GM18519 (cell line): ENCODE measurements around the gene SLC17A9.
"Not testable (repeated sequence)": the region's sequence is repeated elsewhere in the genome, so short reads cannot be mapped to it uniquely, and the experiment has no call there.

Experiments used
- ATAC-seq: cut with Tn5 transposase; IDR thresholded peaks from one replicate; pipeline ENCODE4 v1.9.1; 2021; ENCODE audit warnings: mild to moderate bottlenecking, moderate library complexity; ENCODE audit not compliant: unreplicated experiment, low FRiP score

SLC17A9 gene

DNA sequence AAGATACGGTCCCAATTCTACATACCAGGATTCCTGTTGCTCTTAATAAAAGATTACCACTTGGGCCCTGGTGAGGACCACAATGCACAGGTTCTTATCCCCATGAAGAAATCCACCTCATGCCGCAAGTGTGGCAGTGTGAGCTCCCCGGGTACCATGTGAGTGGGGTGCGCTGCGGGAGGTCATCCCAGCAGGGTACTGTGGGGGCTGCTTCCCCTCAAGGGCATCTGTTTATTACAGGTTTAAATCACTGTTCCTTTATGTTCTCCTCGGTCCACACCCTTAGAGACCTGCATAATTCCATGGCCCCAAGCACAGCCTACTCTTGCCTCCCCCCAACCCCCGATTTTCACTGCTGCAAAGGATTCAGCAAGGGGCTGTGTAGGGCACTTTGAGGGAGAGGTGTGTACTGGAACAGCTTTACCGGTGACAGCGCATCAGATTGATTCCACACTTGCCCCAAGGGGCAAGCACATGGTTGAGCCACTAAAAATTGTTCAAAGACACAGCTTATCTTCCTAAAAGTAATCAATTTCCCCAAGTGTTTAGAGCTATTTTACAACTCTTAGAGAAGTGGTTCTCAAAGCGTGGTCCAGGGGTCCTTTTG, 32.4 kb upstream of the SLC17A9 start:
- no peak for ATAC-seq

GRCh38 chr20:62921119-62921687, 31.3 kb upstream of the SLC17A9 start:
- ATAC-seq, result no peak

DNA sequence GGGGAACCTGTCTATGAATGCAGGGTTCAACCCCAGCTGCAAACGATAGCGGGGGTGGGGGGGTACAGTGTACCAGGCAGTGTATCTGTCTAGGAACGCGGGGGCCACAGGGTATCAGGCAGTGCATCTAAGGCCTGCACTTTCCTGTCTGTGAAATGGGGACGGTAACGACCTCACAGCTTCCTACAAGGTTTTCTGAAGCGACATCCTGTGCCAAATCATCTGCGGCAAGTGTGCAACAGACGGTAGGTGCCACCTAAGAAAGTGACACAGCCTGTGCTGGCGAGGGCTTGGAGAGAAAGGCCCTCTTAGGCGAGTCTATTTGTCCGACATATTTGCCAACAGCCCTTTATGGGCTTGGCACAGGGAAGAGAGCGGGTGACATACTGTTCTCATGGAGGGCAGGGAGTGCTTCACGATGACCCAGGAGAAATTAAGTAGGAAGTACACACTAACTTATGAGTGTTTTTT, 30.0 kb upstream of the SLC17A9 start:
- ATAC-seq, result no peak

DNA sequence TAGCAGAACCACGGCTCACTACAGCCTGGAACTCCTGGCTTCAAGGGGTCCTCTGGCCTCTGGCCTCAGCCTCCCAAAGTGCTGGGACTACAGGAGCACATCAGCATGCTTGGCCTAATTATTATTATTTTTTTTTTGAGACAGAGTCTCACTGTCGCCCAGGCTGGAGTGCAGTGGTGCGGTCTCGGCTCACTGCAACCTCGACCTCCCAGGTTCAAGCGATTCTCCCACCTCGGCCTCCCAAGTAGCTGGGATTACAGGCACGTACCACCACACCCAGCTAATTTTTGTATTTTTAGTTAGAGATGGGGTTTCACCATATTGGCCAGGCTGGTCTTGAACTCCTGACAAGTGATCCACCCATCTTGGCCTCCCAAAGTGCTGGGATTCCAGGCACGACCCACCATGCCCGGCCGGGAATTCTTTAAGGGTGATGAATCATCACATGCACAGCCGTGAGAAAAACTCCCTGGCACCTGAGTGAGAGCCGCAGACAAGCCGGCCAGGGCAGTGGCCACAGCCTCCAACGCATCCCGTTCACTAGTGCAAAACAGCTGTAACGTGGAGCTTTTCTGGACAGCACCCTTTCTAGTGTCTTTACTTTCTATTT, 29.3 kb upstream of the SLC17A9 start:
- ATAC-seq, result not testable (repeated sequence)

- ATAC-seq, result no peak
Measured at GRCh38 chr20:62923669-62924441, 28.7 kb upstream of the SLC17A9 start.

DNA sequence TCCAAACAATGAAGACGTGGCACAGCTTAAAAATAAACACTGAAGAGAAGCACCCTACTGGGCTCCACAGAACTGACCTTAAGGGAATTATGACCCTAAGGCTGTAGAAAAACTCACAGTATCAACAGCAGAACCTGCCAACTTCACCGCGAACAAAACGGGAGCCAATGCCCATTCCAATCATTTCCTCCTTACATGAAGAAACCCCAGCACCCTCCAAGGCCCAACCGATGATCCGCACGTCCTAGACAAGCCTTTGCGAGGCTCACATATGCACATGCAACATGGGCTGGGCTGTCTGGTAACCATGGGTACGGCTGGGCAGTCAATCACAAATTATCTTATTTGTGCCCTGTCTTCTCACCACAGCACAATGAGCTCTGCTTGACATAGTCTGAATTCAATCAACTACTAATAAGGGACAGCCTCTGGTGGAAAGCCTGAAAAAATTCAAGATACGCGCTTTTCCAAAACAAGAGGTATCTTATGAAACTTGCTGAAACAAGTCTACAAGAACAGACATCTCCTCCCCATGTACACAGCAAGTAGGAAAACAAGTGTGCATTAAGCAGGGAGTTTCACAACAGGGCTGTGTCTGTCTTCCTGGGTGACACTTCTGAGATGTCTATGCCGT, 27.9 kb upstream of the SLC17A9 start:
- no peak for ATAC-seq

GRCh38 chr20:62925076-62925419, 27.5 kb upstream of the SLC17A9 start:
- no peak for ATAC-seq

DNA sequence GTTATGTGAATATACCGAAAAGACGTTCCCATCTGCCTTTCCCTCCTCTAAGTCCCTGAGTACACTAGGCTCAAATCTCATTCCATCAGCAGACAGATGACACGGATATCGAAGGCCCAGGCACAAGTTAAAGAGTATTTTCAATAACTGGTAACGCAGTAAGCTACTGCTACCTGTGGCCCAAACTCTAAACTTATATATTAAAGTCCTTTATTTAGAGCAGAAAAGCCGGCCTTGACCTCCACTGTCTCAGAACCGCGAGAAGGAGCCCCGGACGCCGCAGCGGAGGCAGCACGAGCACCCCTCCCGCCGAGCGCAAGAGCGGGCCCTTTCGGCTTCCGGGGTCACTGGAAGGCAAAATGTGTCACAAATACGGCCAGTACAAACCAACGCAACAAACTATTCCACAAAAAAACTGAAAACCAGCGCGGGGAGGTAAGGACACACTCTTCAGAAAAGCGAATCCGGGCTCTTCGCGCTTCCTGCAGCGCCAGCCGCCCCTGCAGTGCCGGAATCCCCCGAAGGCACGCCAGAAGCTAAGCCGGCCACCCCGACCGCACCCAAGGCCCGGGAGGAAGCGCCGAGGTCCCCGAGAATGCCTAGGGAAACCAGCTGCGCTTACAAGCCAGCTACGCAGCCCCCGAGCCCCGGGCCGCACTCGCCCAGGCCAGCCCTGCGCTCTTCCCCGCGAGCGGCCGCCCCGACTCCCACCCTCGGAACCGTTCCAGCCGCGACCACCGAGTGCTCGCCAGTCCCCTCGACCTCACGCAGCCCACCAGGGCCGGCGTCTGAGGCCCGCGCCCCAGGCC, 26.9 kb upstream of the SLC17A9 start:
- no peak for ATAC-seq

GRCh38 chr20:62926229-62927127, 26.0 kb upstream of the SLC17A9 start, which contains the start of gene DIDO1:
TSS of gene DIDO1 (minus strand) at chr20:62926505.
- peak; percentile 58 for ATAC-seq

DNA sequence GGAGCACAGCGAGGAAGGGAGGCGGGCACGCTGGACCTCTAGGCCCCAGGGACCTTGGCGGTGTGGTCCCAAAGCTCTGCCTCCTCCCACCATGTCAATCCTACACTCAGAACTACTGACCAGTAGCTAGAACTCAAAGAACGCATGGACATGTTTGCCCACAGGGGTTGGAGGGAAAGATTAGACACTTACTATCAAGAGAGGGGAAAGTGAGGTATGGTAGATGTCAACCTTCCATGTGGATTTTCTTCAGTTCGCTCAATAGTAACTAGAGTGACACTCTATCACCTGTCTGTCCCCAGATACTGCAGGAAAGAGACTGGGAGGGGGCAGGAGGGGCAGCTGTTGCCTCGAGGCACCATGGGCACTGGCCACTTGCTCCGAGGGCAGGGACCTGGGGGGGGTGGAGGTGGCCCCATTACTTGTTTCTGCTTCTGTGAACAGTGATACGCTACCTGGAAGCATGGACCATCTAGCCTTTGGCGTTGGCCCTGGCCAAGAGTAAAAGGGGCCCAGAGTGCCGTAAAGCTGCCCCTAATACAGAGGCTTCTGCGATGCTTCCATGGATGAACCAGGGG, 25.3 kb upstream of the SLC17A9 start:
- ATAC-seq, result no peak

DNA sequence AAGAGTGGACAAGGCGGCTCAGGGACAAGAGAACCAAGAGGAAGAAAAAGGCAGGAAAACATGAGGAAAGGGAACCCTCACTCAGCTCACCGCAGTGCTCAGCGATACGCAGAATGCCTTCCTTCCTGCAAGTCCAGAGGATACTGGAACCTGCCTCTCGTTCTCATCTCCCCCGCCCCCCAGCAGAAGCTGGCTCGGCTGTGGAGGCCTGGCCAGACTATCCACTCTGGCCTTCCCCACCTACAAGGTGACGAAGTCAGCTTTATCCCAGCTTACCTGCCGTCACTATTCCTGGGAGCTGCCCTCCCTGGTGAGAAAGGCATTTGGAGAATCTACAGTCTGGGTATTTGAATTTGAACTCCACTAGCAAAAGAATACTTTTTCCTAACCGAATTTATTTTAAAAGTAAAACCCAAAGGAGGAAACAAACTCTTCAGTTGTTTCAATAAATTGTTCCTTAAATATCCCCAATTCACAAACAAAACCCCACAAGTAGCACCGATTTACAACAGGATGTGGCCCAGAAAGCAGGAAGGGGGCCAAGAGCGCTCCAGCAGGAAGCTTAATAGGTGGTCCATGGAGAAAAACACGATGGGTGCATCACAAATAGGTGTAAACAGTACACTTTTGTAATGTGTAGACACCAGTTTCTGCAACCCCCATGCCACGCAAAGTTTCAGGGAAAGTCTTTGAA, 24.1 kb upstream of the SLC17A9 start:
- ATAC-seq, result no peak

DNA sequence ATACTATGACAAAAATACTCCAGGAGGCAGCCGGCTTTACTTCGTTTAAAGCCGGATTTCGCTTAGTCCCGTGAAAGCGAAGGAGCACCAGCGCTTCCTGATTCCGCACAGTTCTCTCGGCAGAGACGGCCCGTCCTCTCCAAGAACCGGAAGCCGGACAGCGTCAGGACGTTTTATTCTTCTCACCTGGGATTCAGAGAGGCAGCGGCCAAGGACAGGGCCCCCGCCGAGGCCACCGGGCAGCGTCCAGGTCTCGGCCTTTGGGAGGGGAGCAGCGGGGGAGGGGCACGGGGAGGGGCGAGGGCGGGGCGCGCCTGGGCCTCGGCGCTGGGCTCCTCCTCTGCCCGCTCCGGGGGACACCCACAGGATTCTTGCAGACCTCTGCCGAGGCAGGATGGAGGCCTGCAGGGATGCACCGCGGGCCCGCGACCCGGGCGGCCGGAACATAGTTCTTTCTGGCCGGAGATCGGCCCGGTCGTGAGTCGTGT, 23.4 kb upstream of the SLC17A9 start:
- ATAC-seq, result no peak

- ATAC-seq, result no peak
Measured at GRCh38 chr20:62931464-62931863, 21.0 kb upstream of the SLC17A9 start.

GRCh38 chr20:62933966-62934365, 18.5 kb upstream of the SLC17A9 start:
- no peak for ATAC-seq

DNA sequence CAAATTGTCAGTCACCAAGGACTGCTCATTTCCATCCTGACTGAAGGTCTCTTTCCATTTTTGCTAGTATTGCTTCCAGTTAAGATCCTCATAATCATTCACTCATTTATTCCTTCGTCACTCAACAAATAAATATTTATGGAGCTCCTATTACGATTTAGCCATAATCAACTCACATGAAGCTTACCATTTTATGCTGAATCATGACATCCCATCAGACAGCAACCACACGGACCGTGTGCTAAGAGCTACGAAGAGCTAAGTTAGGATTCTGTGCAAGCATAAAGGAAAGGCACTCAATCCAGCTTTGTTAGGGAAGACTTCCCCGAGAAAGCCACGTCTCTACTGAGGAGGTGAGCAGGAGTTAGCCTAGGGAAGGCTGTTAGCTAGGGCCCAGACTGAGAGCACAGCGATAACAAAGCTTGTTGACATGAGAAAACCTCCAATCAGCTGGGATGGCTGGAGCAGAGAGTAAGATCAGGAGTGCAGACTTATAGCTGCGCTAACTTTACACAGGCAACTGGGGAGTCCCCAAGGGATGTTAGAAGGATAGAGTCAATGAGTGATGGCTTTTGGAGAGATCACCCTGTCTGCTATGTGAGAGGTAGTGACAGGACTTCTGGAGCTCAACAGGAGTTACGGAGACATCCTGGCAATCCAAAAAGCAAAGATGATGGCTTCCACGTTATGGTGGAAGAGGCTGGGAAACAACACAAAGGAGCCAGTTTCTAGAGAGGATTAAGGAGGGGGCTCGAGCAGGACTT, 17.1 kb upstream of the SLC17A9 start:
- ATAC-seq, result no peak

DNA sequence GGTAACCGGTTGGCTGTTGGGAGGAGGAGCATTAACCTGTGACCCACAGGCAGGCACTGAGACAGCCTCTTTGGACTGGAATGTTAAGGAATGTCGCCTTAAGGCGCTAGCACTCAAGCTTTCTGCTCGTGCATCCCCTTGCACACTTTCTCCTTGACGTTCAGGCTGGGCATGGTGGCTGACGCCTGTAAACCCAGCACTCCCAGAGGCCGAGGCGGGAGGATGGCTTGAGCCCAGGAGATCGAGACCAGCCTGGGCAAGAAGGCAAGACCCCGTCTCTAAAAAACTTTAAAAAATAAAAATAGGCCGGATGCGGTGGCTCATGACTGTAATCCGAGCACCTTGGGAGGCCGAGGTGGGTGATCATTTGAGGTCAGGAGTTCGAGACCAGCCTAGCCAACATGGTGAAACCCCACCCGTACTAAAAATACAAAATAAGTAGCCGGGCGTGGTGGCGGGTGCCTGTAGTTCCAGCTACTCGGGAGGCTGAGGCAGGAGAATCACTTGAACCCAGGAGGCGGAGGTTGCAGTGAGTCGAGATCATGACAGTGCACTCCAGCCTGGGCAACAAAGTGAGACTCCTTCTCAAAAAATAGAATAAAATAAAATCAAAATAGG, 16.4 kb upstream of the SLC17A9 start:
- no peak for ATAC-seq
